Astrocyte of the hippocampus (primary cell): Measurements from ENCODE around the gene METTL3.

ENCODE experiments used
- DNase-seq: peaks from one replicate; pipeline ENCODE4 v3.0.0; 2011; ENCODE audit warnings: low read depth, low spot score

METTL3 gene

GRCh38 chr14:21526672-21527317 lies 15.7 kb upstream of the METTL3 start:
- no peak for DNase-seq

DNA sequence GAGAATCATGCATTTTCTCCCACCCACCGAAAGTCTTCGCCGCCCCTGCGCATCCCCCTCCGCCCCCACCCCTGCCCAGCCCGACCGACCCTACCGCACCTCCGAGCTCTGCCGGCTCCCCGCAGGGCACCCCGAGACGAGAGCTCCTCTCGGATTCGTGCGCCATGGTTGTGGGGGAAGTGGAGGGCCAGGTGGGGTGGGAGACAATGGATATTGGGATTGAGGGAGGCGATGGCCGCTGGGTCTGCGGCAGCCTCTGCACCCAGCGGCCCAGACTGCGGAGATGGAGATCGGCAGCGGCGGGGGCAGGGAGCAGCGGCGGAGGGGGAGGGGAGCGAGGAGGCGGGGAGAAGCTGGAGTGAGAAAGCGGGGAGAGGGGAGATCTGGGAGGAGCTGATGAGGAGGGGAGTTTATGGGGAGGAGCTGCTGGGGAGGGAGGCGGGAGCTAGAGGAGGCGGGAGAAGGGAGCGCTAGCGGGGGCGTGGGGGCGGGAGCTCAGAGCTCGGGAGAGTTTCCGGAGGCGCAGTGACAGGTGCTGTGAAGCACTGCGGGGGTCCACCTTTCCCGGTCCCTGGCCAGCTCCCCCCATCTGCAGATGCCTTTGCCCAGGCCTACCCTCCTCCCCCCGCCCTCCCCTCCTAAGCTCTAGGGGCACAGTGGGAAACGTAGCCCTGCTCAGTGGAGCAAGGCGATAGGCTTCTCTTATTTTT lies 15.0 kb upstream of the METTL3 start, which contains the start of gene SALL2:
Gene SALL2, minus strand, starts transcription at position 385 of the 710 bp plus-strand sequence. Its CDS starts 219 bp downstream, at position 166.
- DNase-seq: peak; percentile 87

GRCh38 chr14:21525571-21525961 lies 14.4 kb upstream of the METTL3 start:
- DNase-seq: peak; percentile 61

- no peak for DNase-seq
These were observed 13.7 kb upstream of the METTL3 start for GRCh38 chr14:21524575-21525490.

DNA sequence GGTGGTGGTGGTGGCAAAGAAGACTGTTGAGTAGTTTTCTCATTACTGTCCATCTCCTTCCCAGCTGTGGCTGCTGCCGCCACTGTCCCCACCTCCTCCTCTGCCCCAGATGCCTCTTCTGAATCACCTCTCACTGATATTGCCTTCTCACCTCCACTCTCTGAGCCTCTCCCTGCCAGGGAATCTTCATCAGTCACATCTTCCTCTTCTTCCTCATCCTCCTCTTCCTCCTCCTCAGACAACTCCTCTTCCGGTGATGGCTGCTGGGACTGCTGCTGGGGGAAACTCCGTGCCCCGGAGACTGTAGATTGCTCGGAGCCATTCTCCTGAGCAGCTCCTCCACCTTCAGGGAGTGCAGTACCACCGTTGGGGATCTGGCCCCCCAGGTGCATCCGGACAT lies 12.1 kb upstream of the METTL3 start:
- DNase-seq: no peak

- DNase-seq: peak; percentile 25
These were observed 10.4 kb upstream of the METTL3 start for GRCh38 chr14:21521501-21521900.

- no peak for DNase-seq
These were observed 9.6 kb upstream of the METTL3 start for GRCh38 chr14:21520767-21521166.

GRCh38 chr14:21518725-21519124 lies 7.6 kb upstream of the METTL3 start:
- no peak for DNase-seq

DNA sequence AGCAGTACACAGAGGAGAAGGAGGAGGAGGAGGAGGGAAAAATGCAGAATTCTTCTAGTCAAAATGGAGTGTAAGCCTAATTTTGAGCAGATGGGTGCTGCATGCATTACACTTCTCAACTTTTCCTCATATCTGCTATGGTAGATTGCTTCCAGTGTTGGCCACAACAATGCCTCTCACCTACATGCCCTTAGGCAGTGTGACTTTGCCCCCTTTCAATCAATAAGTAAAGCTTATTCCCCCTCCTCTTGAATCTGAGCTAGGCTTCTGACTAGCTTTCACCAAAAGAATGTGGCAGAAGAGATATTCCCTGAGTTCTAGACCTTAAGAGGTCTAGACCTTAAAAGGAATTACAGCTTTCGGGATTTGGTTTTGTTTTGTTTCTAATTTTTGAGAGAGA lies 3.2 kb upstream of the METTL3 start:
- DNase-seq: no peak

DNA sequence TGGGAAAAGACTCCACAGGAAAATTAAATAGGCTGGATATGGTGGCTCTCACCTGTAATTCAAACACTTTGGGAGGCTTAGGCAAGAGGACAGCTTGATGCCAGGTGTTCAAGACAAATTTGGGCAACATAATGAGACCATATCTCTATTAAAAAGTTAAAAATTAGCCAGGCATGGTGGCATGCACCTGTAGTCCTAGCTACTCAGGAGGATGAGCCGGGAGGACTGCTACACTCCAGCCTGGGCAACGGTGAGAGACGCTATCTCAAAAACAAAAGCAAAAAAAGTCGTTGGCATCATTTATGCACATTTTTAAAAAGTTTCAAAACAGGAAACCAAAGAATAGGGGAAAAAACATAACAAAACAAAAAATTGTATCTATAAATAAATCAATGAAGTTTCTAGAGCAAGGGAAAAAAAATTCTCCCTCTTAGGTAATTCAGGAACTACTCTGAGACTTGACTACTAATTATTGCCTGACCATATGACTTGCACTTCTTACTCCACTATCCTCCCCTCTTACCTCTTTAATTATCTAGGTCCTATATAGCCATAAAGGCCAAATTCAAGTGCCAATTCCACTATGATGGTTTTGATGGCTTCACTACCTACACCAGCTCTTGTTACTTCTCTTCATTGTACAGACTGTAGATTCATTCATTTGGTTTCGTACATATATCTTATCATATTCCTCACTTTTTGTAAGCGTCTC lies 1.6 kb downstream of the METTL3 start:
- no peak for DNase-seq

- DNase-seq: no peak
These were observed 4.6 kb downstream of the METTL3 start for GRCh38 chr14:21506557-21506956.

DNA sequence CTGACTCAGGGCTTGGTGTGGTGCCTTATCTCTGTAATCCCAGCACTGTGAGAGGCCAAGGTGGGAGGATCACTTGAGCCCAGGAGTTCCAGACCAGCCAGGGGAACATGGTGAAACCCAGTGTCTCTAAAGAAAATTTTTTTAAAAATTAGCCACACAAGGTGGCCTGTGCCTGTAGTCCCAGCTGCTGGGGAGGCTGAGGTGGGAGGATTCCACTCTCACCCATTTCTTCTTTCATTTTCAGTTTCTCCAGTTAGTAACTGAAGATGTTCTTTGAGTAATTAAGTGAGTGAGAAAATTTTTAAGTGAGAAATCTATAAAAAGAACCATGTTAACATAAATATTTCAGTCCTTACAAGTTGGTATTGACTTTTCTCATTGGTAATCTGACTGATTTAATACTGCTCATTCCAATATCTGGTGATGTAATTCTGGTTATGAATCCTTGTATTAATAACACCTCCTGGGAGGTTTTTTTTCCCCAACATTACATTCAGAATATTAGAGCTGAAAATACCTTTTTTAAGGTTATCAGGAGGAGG lies 6.1 kb downstream of the METTL3 start:
- DNase-seq: no peak

DNA sequence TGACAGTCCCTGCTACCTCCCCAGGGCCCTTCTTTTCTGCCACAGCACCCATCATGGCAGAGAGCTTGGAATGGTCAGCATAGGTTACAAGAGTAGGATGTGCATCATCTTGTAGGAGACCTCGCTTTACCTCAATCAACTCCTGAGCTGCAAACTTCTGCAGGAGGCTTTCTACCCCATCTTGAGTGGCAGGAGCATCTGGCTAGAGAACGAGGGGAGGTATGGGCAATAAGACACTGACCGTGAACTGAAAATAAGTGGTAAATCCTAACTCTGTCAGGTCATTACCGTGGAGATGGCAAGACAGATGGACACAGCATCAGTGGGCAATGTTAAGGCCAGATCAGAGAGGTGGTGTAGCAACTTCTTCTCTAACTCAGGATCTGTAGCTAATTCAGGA lies 7.8 kb downstream of the METTL3 start:
- no peak for DNase-seq

GRCh38 chr14:21501568-21501967 lies 9.6 kb downstream of the METTL3 start:
- no peak for DNase-seq

- peak; percentile 64 for DNase-seq
These were observed 12.3 kb downstream of the METTL3 start for GRCh38 chr14:21498540-21499526.

DNA sequence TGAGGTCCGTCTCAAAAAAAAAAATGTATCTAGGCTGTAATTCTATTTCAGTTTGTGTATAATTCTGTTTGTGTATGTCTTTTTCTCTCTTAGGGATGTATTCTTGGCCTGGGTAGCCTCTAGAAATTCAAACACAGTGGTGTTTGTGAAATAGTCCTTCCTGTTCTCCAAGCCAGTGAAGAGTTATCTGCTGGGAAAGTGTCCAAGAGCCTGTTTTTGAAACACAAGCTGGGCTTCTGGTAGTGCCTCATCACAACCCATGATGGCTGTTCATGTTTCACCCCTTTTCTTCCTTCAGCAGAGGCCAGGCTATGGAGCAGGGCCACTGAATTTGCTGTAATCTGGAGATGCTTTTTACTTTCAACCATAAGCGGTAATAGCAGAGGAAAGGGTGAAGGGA lies 14.7 kb downstream of the METTL3 start:
- DNase-seq: no peak

- peak; percentile 39 for DNase-seq
These were observed 16.0 kb downstream of the METTL3 start for GRCh38 chr14:21494902-21495762.

DNA sequence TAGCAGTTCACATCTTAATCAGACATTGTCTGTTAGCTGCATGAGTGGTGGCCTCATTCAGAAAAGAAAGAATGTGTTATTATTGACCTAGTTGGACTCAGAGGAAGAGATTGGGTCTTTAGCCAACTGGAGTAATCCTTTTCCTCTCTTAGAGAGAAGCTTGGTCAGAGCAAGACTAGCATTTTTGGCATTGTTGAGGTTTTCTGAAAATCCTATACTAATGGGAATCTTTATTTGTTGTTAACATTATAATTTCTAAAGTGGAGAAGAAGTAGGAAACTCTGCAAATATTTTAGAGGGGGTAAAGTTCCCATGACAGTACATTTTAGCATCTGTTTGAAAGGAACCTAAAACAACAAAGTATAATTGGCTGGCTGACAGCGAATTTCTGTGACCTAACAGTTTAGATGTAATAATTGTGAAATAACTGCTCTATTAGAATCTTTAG lies 24.5 kb downstream of the METTL3 start:
- peak; percentile 83 for DNase-seq
